HepG2 (cell line): ENCODE measurements around the gene SLC2A2. TPM values are rescaled to one million over a fixed set of nuclear protein-coding genes. Genes with fewer than 3 reads are reported as not detected.

Experiments
- CCAR2 ChIP-seq: fragments of 200-400 bp; formaldehyde crosslinking; optimal IDR thresholded peaks from 2 replicates; pipeline ENCODE3; 2018; ENCODE audit warnings: low read depth, mild to moderate bottlenecking, low read length, moderate library complexity
- SP1 ChIP-seq, 2 experiments: fragments of 450-650 bp in 1 of 2; sonication (generic) in 1 of 2; formaldehyde crosslinking in 1 of 2; IDR thresholded peaks; 2 replicates each; pipeline versions ENCODE4 v1.4.0 to v1.6.1; 2016 to 2020; ENCODE audit warnings: missing genetic modification reagents in 1 of 2
- TOPORS ChIP-seq: sonication (generic); formaldehyde crosslinking; IDR thresholded peaks from 2 replicates; pipeline ENCODE4 v1.8.0; 2023; ENCODE audit warnings: mild to moderate bottlenecking, missing genetic modification reagents
- ZFY ChIP-seq: sonication (generic); formaldehyde crosslinking; IDR thresholded peaks from 2 replicates; pipeline ENCODE4 v1.4.0; 2020; ENCODE audit warnings: missing genetic modification reagents
- ZGPAT ChIP-seq: IDR thresholded peaks from 2 replicates; pipeline ENCODE4 v1.6.1; 2016; ENCODE audit warnings: mild to moderate bottlenecking
- ZNF24 ChIP-seq: fragments of 450-650 bp; IDR thresholded peaks from 2 replicates; pipeline ENCODE4 v1.6.1; 2017; ENCODE audit warnings: antibody characterized with exemption, mild to moderate bottlenecking
- ZNF256 ChIP-seq: sonication (generic); formaldehyde crosslinking; conservative IDR thresholded peaks from 2 replicates; pipeline ENCODE4 v1.4.0; 2020; ENCODE audit warnings: missing genetic modification reagents
- ZNF570 ChIP-seq: sonication (generic); formaldehyde crosslinking; IDR thresholded peaks from 2 replicates; pipeline ENCODE4 v1.4.0; 2020; ENCODE audit warnings: mild to moderate bottlenecking, missing genetic modification reagents, borderline replicate concordance
- ZNF660 ChIP-seq: sonication (generic); formaldehyde crosslinking; IDR thresholded peaks from 2 replicates; pipeline ENCODE4 v1.5.1; 2020; ENCODE audit warnings: mild to moderate bottlenecking, low read depth, missing genetic modification reagents, borderline replicate concordance
- ZNF746 ChIP-seq: sonication (generic); formaldehyde crosslinking; IDR thresholded peaks from 2 replicates; pipeline ENCODE4 v1.8.0; 2022; ENCODE audit warnings: mild to moderate bottlenecking, missing genetic modification reagents
- ZNF792 ChIP-seq: IDR thresholded peaks from 2 replicates; pipeline ENCODE4 v1.6.1; 2016
- ZNF891 ChIP-seq: sonication (generic); formaldehyde crosslinking; IDR thresholded peaks from 2 replicates; pipeline ENCODE4 v1.5.0; 2020; ENCODE audit warnings: mild to moderate bottlenecking, missing genetic modification reagents
- polyA plus RNA-seq, 8 experiments: library from polyadenylated mRNA; depleted of rRNA in 3 of 8; stranded (reverse) in 7 of 8; unstranded in 1 of 8; fragments of >200 nt; fragmentation: Illumina TruSeq in 4 of 8; extraction: Trizol in 4 of 8; gene quantifications; 2 replicates each; pipeline versions ENCODE4 v1.2.1 to v1.2.3, GENCODE V29; 2011 to 2016; ENCODE audit warnings: low read depth in 4 of 8, missing spikeins in 1 of 8, mixed read lengths in 1 of 8; ENCODE audit not compliant: insufficient read depth in 1 of 8
- total RNA-seq, 5 experiments: library from RNA; depleted of rRNA; stranded (reverse); fragments of >200 nt; fragmentation: Illumina TruSeq; extraction: Trizol; gene quantifications; 2 replicates each; pipeline ENCODE4 v1.2.3, GENCODE V29; 2016; ENCODE audit warnings: low read depth in 1 of 5
- TF ChIP-seq, protein P1 (sequence below): sonication (generic); formaldehyde crosslinking; IDR thresholded peaks from 2 replicates; pipeline ENCODE4 v1.4.0; 2020; ENCODE audit warnings: missing genetic modification reagents
- TF ChIP-seq, protein P2 (sequence below): sonication (generic); formaldehyde crosslinking; IDR thresholded peaks from 2 replicates; pipeline ENCODE4 v1.5.0; 2020; ENCODE audit warnings: missing genetic modification reagents, mild to moderate bottlenecking, borderline replicate concordance
- TF ChIP-seq, protein P3 (sequence below): sonication (generic); formaldehyde crosslinking; conservative IDR thresholded peaks from 2 replicates; pipeline ENCODE4 v1.8.1; 2023; ENCODE audit warnings: missing genetic modification reagents

The SLC2A2 gene
- total and polyA plus RNA-seq, 2 of the 13 experiments (the other 11 are each of a cell fraction or from before 2014, with no cell fraction given) = 19.5 to 23.2 TPM

GRCh38 chr3:171013822-171014748 is 12.4 kb downstream of the SLC2A2 start (continued):
- TF ChIP-seq SP1 (IDR thresholded peaks at IDR 0.05) (no peak), SP1 (CRISPR knock-in tag; IDR thresholded peaks at IDR 0.05) (no peak), ZGPAT (CRISPR knock-in tag) (peak; percentile 95), ZFY (CRISPR knock-in tag) (no peak), ZNF24 (no peak), ZNF256 (CRISPR knock-in tag) (no peak), TOPORS (CRISPR knock-in tag) (0 out of 2 replicates have a peak, but pooled peaks have one; percentile 43), ZNF746 (CRISPR knock-in tag) (no peak; the same call in 1 of the 2 replicates), ZNF891 (CRISPR knock-in tag) (no peak), ZNF570 (CRISPR knock-in tag) (no peak), ZNF792 (CRISPR knock-in tag) (peak; percentile 79), CCAR2 (no peak), ZNF660 (no peak)
- TF ChIP-seq, protein P1, sequence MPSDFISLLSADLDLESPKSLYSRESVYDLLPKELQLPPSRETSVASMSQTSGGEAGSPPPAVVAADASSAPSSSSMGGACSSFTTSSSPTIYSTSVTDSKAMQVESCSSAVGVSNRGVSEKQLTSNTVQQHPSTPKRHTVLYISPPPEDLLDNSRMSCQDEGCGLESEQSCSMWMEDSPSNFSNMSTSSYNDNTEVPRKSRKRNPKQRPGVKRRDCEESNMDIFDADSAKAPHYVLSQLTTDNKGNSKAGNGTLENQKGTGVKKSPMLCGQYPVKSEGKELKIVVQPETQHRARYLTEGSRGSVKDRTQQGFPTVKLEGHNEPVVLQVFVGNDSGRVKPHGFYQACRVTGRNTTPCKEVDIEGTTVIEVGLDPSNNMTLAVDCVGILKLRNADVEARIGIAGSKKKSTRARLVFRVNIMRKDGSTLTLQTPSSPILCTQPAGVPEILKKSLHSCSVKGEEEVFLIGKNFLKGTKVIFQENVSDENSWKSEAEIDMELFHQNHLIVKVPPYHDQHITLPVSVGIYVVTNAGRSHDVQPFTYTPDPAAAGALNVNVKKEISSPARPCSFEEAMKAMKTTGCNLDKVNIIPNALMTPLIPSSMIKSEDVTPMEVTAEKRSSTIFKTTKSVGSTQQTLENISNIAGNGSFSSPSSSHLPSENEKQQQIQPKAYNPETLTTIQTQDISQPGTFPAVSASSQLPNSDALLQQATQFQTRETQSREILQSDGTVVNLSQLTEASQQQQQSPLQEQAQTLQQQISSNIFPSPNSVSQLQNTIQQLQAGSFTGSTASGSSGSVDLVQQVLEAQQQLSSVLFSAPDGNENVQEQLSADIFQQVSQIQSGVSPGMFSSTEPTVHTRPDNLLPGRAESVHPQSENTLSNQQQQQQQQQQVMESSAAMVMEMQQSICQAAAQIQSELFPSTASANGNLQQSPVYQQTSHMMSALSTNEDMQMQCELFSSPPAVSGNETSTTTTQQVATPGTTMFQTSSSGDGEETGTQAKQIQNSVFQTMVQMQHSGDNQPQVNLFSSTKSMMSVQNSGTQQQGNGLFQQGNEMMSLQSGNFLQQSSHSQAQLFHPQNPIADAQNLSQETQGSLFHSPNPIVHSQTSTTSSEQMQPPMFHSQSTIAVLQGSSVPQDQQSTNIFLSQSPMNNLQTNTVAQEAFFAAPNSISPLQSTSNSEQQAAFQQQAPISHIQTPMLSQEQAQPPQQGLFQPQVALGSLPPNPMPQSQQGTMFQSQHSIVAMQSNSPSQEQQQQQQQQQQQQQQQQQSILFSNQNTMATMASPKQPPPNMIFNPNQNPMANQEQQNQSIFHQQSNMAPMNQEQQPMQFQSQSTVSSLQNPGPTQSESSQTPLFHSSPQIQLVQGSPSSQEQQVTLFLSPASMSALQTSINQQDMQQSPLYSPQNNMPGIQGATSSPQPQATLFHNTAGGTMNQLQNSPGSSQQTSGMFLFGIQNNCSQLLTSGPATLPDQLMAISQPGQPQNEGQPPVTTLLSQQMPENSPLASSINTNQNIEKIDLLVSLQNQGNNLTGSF = no peak
- TF ChIP-seq, protein P2, sequence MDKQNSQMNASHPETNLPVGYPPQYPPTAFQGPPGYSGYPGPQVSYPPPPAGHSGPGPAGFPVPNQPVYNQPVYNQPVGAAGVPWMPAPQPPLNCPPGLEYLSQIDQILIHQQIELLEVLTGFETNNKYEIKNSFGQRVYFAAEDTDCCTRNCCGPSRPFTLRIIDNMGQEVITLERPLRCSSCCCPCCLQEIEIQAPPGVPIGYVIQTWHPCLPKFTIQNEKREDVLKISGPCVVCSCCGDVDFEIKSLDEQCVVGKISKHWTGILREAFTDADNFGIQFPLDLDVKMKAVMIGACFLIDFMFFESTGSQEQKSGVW (CRISPR knock-in tag) = no peak
- TF ChIP-seq, protein P3, sequence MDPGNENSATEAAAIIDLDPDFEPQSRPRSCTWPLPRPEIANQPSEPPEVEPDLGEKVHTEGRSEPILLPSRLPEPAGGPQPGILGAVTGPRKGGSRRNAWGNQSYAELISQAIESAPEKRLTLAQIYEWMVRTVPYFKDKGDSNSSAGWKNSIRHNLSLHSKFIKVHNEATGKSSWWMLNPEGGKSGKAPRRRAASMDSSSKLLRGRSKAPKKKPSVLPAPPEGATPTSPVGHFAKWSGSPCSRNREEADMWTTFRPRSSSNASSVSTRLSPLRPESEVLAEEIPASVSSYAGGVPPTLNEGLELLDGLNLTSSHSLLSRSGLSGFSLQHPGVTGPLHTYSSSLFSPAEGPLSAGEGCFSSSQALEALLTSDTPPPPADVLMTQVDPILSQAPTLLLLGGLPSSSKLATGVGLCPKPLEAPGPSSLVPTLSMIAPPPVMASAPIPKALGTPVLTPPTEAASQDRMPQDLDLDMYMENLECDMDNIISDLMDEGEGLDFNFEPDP (CRISPR knock-in tag) = no peak
